Stimulated activated CD4-positive, alpha-beta T cell treated with anti-CD3 and anti-CD28 coated beads, TNF-alpha, amount 100 ng/mL, for 48 hours (primary cell): ENCODE measurements around the gene DUSP22.

Source experiments
- DNase-seq, 3 donors: peaks; one replicate each; pipeline ENCODE4 v3.0.0-alpha.2; 2020; ENCODE audit warnings: low read depth in 3 of 3

The DUSP22 gene

GRCh38 chr6:296151-297122, 4.2 kb downstream of the DUSP22 start:
- no peak for DNase-seq

DNA sequence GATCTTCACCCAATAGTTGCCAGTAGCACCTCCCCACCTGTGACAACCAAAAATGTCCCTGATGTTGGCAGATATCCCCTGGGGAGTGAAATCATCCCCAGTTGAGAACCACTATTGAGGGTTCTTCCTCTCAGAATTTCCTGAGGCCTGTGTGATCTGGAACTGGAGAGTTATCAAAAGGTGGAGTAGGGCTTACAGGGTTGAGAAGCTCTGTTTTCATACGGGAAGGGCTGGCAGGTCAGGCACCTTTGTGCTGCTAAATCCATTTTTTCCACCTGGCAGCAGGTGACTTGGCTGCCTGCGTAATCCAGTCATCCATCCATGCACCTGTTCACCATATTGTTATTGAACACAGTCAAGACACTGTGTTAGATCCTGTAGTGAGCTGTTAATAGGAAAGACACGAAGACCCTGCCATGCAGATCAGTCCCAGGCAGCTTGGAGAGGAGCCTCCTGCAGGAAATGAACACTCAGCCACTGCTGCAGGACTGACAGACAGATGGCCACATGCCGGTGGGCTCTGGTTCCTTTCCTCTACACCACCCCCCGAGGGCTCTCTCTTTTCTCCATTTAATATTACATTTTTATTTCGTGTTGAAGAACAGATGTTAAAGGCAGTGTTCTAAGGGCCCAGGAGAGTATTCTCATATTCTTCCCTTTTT, 5.4 kb downstream of the DUSP22 start:
- DNase-seq, result no peak

DNA sequence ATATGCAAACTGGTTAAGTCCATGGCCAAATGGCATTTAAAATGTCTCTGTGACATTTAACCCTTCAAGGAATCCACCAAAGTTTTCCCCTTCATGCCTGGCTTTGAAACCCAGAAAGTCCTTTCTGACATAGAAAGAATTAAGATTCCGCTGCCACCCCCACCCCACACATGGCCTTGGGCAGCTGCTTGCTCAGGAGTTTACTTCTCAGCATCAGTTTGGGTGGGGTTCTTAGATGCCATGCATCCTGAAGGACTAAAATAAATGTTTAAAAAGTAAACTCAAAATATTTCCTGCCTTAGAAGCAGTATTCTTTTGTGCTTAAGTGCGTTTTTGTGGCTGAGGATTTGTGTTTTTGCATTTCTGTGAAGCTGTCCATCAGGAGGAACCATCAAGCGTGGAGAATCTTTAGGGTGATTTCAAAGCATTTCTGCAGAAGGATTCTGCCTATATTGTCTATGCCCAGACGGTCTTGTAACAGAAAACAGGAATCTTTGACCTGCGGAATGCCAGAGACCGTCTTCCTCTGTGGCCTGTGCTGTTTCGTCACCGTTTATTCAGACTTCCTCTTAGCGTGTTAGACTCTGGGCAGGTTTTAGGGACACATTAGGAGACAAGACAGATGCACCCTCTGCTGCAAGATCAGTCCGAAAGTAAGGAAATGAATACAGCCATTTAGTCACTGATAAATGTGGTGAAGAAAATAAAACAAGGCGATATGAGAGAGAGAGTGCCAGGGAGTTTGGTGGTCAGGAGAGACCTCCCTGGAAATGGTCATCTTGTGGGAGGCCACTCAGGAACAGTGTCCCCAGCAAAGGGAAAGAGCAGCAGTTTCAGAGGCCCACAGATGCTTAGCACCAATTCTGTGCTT, 6.2 kb downstream of the DUSP22 start:
- DNase-seq, result no peak

GRCh38 chr6:299104-299980, 7.1 kb downstream of the DUSP22 start:
- no peak for DNase-seq

DNA sequence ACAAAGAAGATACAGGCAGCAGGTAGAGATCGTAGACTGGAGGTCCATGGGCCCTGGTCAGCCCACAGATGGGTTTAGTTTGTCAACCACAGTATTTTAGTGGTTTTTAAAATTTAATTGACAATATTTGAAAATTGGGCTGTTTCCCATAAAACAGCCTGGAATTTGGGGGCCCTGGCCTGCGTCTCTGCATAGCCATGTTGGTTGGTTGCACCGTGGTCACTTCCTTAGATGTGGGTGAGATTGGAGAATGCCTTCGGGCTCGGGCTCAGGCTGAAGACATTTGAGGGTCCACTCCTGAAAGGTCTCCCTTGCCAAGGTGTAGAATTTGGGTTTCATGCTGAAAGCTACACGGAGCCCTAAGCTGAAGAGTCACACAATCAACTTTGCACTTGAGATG, 7.7 kb downstream of the DUSP22 start:
- DNase-seq, result no peak

- DNase-seq, result no peak
Measured at GRCh38 chr6:300494-301198, 8.4 kb downstream of the DUSP22 start.

DNA sequence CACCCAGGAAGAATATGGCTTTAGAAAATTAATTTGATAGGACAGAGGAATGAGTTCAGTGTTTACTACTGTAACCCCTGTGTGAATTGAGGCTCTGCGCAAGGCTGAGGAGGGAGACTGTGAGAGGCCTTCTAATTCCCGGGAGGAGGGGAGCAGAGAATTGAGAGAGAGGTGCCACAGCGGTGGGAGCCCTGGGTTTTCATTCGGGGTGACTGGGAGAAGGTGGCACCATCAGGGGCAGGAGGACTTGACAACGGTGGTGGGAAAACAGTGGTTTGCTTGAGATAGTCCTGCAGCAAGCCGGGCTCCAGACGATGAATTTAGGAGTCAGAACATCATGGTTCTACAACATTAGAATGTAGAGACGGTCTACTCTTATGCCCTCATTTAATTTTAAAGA, 9.2 kb downstream of the DUSP22 start:
- no peak for DNase-seq

DNA sequence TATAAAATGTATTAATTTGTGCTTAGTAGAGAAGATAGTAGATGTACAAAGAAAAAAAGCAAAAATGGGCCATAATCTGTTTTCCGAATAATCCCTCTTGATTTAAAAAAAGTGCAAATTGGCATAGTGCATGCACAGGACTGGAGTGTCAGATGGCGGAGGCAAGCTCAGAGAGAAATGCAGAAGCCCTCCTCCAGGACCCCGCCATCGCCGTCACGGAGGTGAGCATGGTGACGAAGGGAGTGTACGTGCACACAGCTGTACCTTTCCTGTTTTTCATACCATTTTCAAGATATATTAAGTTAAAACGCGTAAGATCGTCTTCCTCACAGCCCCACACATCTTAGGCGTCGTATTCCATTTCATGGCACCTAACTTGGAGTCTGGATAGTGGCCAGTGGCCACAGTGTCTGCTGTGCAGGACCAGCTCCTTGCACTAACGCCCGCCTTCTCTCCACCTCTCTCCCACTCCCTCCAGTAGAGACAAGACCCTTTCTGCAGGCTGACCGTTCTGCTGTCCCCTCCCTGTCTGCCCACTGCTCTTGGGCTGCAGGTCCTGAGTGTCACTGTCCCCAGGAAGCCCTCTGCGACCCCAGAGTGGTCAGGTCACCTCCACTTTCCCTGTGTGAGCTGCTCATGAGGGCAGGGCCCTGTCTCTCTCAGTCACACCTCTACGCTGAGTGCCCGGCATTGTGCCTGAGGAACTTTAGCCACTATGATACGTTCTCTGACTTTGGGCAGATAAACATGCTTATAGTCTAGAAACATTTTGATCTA, 9.8 kb downstream of the DUSP22 start:
- DNase-seq, result no peak

- DNase-seq, result no peak
Measured at GRCh38 chr6:302760-303159, 10.5 kb downstream of the DUSP22 start.

- DNase-seq, result no peak
Measured at GRCh38 chr6:303263-303662, 11.0 kb downstream of the DUSP22 start.

GRCh38 chr6:303948-304558, 11.8 kb downstream of the DUSP22 start:
- DNase-seq, result no peak

DNA sequence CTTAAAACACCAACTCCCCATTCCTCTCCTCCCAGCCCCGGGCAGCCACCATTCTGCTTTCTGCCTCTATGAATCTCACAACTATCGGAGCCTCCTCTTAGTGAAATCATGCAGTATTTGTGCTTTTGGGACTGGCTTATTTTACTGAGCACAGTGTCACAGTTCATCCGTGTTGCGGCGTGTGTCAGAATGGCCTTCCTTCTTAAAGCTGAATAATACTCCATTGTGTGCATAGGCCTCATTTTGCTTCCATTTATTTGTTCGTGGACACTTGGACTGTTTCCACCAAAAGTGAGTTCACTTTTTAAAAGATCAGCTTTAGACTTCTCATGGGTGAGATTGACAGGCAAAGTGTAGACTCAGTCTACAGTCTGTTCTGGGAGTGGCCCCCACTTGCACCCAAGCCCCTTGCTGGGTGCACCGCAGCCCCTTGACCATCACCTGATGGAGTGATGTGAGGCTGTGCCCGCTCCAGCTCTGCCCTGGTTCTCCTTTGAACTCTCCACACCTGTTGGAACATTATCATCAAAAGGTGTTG, 12.6 kb downstream of the DUSP22 start:
- no peak for DNase-seq

DNA sequence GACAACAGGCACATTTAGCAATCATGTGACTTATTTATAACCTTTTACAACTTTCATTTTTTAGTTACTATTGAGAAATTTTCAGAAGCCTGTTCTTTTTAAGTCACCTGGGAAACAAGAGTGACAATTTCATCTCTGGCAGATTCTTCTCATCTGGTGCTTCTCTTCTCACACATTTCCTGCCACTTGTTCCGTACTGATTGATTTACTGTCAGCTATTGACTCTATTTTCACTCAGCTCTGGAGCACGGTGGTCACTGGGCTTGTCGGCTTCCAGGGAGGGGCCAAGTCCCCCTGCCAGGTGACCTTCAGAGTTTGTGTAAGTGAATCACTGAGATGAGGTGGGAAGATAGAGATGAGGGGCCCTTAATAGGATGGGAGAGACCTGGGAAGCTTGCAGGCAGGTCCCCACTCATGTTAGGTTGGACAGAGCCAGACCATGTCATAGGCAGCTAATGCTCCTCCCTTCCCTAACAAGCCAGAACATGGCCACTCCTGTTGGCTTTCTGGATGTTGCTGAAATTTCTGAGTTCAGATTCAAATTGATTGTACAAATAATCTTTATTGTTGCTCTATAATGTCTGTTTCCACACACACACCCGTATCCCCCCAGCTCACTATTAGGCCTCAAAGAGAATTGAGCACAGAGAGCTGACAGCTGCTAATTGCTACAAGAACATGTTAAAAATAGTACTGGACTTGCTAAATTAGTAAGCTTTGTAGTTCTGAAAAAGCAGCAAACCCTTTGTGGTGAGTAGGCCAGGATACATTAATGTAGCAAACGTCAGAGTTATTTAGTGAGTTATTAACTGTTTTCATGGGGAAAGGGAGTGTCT, 13.3 kb downstream of the DUSP22 start:
- DNase-seq, result no peak

DNA sequence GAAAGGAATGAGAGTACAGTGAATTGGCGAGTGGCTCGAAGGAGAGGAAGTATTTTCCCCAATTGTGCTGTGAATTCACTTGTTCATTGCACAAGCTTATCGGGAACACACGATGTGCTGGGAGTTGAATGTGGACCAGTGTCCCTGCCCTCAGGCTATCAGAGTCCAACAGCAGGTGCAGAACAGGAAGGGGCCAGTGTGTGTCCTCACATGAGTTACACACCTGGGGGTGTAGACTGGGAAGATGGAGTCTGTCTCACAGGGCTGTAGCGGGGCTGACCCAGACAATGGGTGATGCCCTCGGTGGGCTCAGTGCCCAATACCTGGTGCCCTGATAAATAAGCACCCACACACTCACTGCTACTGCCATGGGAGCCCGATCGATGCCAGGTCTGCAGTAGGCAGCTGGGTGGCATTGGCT, 14.4 kb downstream of the DUSP22 start:
- no peak for DNase-seq

DNA sequence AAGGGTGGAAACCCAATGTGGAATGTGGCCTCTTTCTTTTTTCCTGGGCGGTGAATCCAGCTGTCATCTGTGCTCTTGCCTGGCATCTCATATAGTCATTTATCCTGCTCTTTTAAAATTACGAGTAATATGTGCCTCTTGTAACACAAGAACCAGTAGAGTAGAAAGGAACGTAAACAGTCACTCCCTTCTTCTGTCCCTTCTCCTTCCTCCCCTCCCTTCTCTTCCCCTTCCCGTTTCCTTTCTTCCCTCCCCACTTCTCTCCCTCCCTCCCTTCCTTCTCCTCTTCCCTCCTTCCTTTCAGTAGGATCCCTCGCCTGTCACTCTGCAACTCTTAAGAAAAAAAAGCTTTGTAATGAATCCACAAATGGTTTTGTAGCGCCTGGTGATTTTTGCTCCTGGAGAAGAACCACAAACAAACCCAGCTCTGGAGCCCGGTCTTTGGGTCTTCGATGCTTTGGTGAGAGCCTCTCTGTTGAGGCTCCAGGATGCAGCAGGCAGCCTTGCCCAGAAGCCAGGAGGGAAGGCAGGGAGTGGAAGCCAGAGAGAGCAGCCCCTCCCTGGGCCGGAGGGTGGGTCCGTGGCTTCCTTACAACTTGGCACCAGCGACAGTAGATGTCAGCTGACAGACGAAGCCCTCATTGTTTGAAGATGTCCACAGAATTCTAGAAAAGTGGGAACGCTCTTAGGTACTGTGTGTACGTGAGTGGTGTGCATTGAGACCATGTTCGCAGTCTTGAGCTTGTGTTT, 15.0 kb downstream of the DUSP22 start:
- no peak for DNase-seq

DNA sequence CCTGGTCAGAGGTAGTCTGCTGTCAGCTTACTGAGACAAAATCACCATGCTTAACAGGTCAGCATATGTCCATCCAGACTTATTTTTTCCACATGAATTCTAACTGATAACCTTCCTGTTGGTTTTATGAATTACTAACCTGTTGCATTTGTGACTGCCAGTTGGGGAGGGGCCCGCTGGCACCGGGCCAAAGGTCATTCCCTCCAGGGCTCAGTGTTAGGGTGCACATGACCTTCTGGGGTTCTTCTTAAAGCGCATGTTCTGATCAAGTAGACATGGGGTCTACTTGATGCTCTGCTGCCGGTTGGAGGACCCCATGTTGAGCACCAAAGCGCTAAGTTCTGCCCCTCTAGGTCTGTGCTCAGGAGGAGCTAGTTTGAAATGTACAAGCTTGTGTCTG, 15.6 kb downstream of the DUSP22 start:
- no peak for DNase-seq

GRCh38 chr6:308307-308706, 16.0 kb downstream of the DUSP22 start:
- no peak for DNase-seq
